HUES6 (cell line): ENCODE data around the gene DBNL.

Experiments
- H3K27ac ChIP-seq: 2 replicates; pipeline ENCODE4 v1.7.0; 2013; ENCODE audit warnings: low read depth, mild to moderate bottlenecking, low read length, inconsistent platforms
- H3K27me3 ChIP-seq: 2 replicates; pipeline ENCODE4 v1.6.1; 2013; ENCODE audit warnings: low read length; ENCODE audit not compliant: control insufficient read depth, insufficient read depth
- H3K36me3 ChIP-seq: 2 replicates; pipeline ENCODE4 v1.6.1; 2013; ENCODE audit warnings: low read length; ENCODE audit not compliant: control insufficient read depth, insufficient read depth
- H3K4me1 ChIP-seq: 2 replicates; pipeline ENCODE4 v1.6.1; 2013; ENCODE audit warnings: low read length; ENCODE audit not compliant: control insufficient read depth, insufficient read depth
- H3K4me3 ChIP-seq: 2 replicates; pipeline ENCODE4 v1.5.1; 2013; ENCODE audit warnings: low read depth, low read length
- H3K9ac ChIP-seq: one replicate; pipeline ENCODE4 v1.6.1; 2013; ENCODE audit warnings: mild to moderate bottlenecking, low read length
- H3K9me3 ChIP-seq: 2 replicates; pipeline ENCODE4 v1.6.1; 2013; ENCODE audit warnings: low read depth, low read length; ENCODE audit not compliant: control insufficient read depth, insufficient read depth

DBNL gene

DNA sequence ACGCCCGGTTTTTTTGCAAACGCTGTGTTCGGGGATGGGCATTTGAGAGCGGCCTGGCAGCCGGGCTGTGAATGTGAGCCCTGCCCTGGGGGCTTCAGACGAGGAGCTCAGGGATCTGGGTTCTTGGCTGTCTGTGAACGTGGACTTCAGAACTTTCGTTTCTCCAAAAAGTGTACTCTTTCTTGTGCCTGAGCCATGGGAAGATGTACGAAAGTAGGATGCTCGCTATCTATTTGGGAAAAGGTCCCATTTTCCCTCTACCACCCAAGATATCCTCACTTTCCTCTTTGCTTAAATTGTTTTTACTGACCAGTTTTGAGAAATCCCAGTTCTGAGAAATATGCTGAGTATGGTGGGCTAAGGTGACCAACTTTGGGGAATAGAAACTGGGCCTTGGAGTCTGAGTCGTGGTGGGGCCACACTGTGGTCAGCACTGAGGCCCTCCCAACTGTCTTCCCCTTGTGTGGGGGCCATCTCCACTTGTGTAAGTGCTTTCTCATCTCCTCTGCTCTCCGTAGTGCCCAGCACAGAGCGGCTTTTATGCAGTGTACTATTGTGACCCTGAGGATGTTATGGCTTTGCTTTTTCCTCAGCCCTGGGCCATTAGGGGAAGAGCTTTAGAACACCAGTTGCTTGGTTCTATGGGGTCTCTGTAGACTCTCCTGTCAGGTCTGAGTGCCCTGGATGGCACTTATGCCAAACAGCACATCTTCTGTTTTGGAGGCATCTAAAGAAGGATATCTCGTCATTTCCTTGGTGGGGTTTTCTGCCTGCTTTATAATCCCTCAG lies 918 bp downstream of the DBNL start:
- H3K36me3 ChIP-seq = peaks cover 20% of the 10 kb centered on the region
- H3K9me3 ChIP-seq = no peaks in the 10 kb centered on the region
- H3K9ac ChIP-seq = peak overlapping the region; percentile 80
- H3K27me3 ChIP-seq = peaks cover 17% of the 10 kb centered on the region
- H3K4me1 ChIP-seq = peaks cover 8% of the 10 kb centered on the region
- H3K27ac ChIP-seq = no peak overlapping the region; the same call in 1 of the 2 replicates
- peak overlapping the region; percentile 96 for H3K4me3 ChIP-seq

DNA sequence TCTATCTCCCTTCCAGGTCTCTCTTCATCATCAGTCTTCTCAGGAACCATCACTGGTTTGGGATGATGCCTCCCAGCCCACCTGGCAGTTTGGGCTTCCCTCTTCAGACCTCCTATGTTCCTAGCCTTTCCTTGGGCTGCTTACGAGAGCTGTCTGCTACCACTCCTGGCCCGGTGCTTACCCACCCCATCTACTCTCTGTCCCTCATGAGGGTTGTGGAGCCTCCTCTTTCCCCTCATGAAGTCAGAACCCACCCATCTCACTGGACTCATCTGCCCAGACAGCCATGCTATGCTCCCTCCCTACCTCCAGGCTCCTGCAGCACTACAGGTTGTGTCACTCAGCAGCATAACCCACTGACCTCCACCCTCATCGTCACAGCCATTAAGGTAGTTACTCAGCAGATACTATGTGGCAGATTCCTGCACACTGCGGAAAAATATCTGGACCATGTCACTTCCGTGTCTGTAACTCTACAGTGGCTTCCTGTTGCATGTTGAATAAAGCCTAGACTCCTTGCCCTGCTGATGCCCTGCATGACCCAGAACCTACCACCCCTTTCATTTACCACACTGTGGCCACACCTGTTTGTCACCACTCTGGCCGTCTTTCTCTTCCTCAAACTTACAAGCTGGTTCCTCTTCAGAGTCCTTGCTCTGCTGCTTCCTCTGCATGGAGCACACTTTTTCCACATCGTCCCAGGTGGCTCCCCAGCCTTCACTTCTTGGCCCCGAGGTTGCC lies 2.0 kb downstream of the DBNL start:
- H3K4me1 ChIP-seq = peaks cover 8% of the 10 kb centered on the region
- H3K9ac ChIP-seq = no peak overlapping the region
- H3K27me3 ChIP-seq = peaks cover 10% of the 10 kb centered on the region
- H3K4me3 ChIP-seq = no peak overlapping the region
- H3K9me3 ChIP-seq = no peaks in the 10 kb centered on the region
- peaks cover 31% of the 10 kb centered on the region for H3K36me3 ChIP-seq
- H3K27ac ChIP-seq = no peak overlapping the region

DNA sequence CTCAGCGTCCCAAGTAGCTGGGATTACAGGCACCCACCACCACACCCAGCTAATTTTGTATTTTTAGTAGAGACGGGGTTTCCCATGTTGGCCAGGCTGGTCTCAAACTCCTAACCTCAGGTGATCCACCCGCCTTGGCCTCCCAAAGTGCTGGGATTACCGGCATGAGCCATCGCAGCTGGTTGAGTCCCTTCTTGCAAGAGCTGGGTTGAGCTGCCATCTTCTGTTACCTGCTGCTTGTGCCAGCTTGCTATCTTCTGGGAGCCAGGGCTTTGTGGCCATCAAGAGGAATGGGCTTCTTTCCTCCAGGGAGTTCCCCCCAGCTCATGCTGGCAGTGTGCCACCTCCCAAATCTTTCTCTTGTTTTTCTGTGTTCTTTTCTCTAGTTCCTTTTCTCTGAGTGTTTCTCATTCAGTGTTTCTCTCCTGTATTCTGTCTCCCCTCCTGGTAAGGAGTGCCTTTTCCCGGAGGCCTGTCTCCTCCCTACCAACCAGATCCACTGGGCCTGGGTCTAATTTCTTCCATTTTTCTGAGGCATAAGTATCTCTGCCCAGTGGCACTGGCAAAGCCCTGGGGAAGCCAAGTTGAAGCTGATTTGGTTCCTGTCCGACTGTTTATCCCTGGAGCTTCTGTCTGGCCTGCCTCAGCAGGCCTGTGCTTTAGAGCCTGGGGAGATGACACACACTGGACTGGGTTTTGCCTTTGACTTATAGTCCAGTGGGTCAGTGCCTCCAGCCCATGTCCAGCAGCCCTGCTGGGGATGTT lies 3.7 kb downstream of the DBNL start:
- no peak overlapping the region for H3K4me3 ChIP-seq
- no peaks in the 10 kb centered on the region for H3K9me3 ChIP-seq
- H3K27ac ChIP-seq = no peak overlapping the region
- peaks cover 8% of the 10 kb centered on the region for H3K4me1 ChIP-seq
- no peak overlapping the region for H3K9ac ChIP-seq
- H3K36me3 ChIP-seq = peaks cover 44% of the 10 kb centered on the region
- no peaks in the 10 kb centered on the region for H3K27me3 ChIP-seq

DNA sequence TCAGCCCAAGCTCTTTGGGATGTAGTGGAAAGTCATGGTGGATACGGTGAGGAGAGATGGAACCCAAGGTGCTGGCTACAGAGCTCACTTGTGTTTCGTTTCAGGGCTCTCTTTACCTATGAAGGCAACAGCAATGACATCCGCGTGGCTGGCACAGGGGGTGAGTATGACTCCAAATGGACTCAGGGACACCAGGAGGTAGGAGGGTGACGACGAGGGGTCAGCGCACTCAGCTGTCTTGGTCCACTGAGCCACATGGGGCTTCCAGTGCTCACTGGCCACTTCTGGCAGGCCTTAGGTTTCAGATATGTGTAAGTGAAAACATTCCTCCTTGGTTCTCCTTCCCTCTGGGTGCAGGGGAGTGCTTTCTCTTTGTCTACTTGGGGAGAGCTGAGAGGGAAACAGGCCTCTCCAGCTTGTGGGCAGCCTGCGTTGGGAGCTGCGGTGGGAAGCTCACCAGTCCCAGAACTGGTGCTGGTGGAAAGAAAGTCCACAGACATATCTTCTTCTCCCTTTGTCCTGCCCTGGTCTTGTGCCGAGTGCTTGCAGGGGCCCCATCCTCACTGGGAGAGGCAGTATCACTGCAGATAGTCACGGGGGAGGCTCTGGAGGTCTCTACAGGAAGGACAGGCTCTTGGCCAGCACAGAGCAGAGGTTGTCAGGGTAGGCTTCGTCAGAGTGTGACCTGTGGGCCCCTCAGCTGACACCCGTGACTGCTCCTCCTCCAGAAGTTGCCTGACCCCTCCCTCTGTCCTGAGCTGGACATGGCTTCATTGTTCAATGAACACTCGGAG lies 5.8 kb downstream of the DBNL start:
- Histone ChIP-seq H3K4me3 (no peak overlapping the region), H3K36me3 (peaks cover 54% of the 10 kb centered on the region), H3K27ac (no peak overlapping the region), H3K27me3 (no peaks in the 10 kb centered on the region), H3K9ac (no peak overlapping the region), H3K9me3 (no peaks in the 10 kb centered on the region), H3K4me1 (peaks cover 3% of the 10 kb centered on the region)

DNA sequence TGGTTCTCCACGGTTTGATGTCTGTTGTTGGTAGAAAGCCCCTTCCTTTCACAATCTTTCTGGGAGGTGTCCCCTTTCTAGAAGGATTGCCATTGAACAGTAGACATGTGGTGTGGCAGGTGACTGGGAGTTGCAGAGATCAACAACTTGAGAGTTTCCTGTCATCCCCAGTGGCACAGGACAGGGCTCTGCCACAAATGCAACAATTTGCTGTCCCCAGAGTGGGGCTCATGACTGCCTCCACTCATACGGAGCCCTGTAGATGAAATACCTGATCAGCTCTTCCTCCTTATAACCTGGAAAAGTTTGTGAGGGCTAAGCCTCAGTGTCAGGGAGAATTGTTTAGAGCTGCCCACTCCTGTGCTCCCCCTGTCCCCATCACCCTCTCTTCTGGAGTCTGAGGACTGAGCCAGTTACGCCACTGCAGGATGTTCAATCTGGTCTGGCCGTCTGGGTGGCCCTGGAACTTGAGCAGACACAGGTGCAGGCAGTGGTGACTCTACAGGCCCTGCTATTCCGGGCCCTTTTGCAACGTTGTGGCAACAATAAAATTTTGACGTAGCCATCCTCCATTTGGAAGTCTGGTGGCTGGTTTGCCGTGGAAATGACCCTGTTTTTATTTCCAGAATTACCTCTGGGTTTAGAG lies 6.5 kb downstream of the DBNL start:
- H3K9ac ChIP-seq = no peak overlapping the region
- no peak overlapping the region for H3K27ac ChIP-seq
- H3K4me1 ChIP-seq = no peaks in the 10 kb centered on the region
- H3K27me3 ChIP-seq = no peaks in the 10 kb centered on the region
- peaks cover 56% of the 10 kb centered on the region for H3K36me3 ChIP-seq
- H3K9me3 ChIP-seq = no peaks in the 10 kb centered on the region
- H3K4me3 ChIP-seq = no peak overlapping the region

DNA sequence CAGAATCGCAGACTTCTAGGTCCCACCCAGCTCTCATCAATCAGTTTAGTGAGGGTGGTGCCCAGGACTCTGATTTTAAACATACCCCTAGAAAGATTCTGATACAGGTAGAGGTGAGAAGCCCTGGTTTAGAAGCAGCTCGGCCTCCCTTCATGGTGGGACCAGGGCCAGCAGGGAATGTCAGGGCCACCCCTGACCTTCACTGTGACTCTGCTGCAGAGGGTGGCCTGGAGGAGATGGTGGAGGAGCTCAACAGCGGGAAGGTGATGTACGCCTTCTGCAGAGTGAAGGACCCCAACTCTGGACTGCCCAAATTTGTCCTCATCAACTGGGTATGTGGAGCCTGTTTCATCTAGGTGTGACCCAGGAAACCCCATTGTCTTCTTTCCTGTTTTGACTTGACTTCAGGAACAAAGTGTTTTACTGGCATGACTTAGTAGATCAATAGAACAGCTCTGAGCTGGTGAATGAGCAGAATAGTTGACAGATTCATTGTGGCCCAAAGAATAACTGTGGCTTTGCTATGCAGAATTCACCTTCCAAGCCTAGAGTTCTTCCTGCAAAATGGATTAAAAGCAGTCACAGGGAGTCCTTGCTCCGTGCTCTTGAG lies 7.2 kb downstream of the DBNL start:
- Histone ChIP-seq H3K4me1 (no peaks in the 10 kb centered on the region), H3K4me3 (no peak overlapping the region), H3K27me3 (no peaks in the 10 kb centered on the region), H3K9ac (no peak overlapping the region), H3K27ac (no peak overlapping the region), H3K9me3 (no peaks in the 10 kb centered on the region), H3K36me3 (peaks cover 57% of the 10 kb centered on the region)

DNA sequence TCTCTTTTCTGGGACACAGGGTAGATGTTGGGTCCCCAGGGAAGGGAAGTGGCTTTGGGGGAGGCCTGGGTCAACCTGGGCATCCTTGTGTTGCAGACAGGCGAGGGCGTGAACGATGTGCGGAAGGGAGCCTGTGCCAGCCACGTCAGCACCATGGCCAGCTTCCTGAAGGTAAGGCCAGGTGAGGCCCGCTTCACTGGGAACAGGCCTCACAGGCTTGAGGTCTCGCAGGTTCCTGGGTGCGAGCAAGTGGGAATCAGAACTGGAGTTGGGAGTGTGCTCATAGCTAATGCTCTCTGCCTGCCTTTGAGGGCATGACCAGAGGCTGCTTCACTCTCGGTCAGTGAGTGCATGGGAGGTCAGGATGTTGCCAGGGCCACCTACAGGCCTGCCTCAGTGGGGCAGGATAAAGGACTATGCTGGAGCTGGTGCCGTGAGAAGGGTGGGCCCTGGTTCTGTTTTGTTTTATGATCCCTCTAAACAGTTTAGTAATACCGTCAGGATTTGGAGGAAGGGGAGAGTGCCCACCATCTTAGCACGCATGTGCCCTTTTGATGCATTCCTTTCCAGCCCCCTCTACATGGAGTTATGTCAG lies 8.4 kb downstream of the DBNL start:
- Histone ChIP-seq H3K27ac (no peak overlapping the region), H3K4me3 (no peak overlapping the region), H3K9me3 (no peaks in the 10 kb centered on the region), H3K4me1 (no peaks in the 10 kb centered on the region), H3K27me3 (no peaks in the 10 kb centered on the region), H3K36me3 (peaks cover 64% of the 10 kb centered on the region), H3K9ac (no peak overlapping the region)

DNA sequence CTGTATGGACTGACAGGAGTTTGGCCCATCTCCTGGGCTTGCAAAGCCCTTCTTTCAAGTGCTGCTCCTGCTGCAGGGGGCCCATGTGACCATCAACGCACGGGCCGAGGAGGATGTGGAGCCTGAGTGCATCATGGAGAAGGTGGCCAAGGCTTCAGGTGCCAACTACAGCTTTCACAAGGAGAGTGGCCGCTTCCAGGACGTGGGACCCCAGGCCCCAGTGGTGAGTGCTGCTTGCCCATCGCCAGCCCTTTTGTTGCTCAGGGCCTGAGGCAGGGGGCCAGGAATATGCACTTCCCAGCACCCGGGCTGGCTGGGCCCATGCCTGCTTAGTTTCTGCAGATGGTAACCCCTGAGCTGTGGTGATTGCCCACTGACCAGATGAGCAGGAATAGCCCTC lies 12.2 kb downstream of the DBNL start:
- Histone ChIP-seq H3K36me3 (peaks cover 80% of the 10 kb centered on the region), H3K27ac (no peak overlapping the region), H3K9me3 (no peaks in the 10 kb centered on the region), H3K4me1 (no peaks in the 10 kb centered on the region), H3K9ac (no peak overlapping the region), H3K27me3 (no peaks in the 10 kb centered on the region), H3K4me3 (no peak overlapping the region)

DNA sequence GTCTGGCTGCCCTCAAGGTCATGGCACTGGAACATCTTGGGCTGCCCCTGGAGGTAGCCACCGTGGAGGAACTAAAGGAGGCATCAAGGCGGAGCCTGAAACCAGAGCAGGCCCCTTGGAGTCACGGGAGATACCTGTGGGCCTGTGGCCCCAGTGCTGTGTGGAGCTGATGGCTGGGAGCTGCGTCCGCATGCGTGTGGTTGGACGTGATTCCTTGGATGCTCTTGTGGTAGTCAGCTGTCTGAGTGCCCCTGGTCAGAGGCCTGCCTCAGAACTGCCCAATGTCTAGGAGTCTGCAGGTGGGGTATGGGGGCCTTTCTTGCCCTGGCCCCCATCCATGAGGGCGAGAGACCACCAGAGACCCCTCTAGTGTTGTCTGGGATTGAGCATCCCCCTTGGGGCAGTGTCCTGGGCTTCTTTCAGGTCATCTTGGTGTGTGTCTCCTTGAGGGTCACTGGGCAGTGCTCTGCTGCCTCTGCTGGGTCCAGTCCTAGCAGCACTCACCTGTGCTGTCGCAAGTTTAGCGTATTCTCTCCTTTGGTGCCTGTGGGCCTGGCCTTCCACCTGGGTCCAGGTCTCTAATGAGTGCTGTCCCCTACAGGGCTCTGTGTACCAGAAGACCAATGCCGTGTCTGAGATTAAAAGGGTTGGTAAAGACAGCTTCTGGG lies 12.8 kb downstream of the DBNL start:
- Histone ChIP-seq H3K27ac (no peak overlapping the region), H3K4me3 (no peak overlapping the region), H3K27me3 (no peaks in the 10 kb centered on the region), H3K36me3 (peaks cover 82% of the 10 kb centered on the region), H3K9ac (no peak overlapping the region), H3K4me1 (no peaks in the 10 kb centered on the region), H3K9me3 (no peaks in the 10 kb centered on the region)
